NCI-H1436 (cell line): ENCODE data around the gene NKX2-2.
"Not testable (repeated sequence)": the region's sequence is repeated elsewhere in the genome, so short reads cannot be mapped to it uniquely, and the experiment has no call there.

ENCODE experiments used
- DNase-seq: peaks from one replicate; lab custom pipeline; 2025; lab: John Stamatoyannopoulos, UW

The NKX2-2 gene

GRCh38 chr20:21508230-21509078, 5.4 kb downstream of the NKX2-2 start:
- DNase-seq, result no peak

GRCh38 chr20:21507400-21508229, 6.2 kb downstream of the NKX2-2 start:
- no peak for DNase-seq

GRCh38 chr20:21505810-21506530, 7.9 kb downstream of the NKX2-2 start:
- DNase-seq, result no peak

- DNase-seq, result no peak
Observed at GRCh38 chr20:21505161-21505809, 8.6 kb downstream of the NKX2-2 start.

GRCh38 chr20:21504323-21504722, 9.5 kb downstream of the NKX2-2 start:
- no peak for DNase-seq

- no peak for DNase-seq
Observed at GRCh38 chr20:21503345-21503744, 10.5 kb downstream of the NKX2-2 start.

GRCh38 chr20:21501184-21501583, 12.7 kb downstream of the NKX2-2 start:
- DNase-seq, result no peak

GRCh38 chr20:21500599-21500998, 13.3 kb downstream of the NKX2-2 start:
- DNase-seq, result no peak

GRCh38 chr20:21499641-21500040, 14.2 kb downstream of the NKX2-2 start:
- DNase-seq, result no peak

GRCh38 chr20:21498635-21499034, 15.2 kb downstream of the NKX2-2 start:
- DNase-seq, result no peak

GRCh38 chr20:21498195-21498594, 15.7 kb downstream of the NKX2-2 start:
- no peak for DNase-seq

GRCh38 chr20:21496452-21496851, 17.4 kb downstream of the NKX2-2 start:
- no peak for DNase-seq

- DNase-seq, result no peak
Observed at GRCh38 chr20:21493049-21493448, 20.8 kb downstream of the NKX2-2 start.

- DNase-seq, result no peak
Observed at GRCh38 chr20:21490105-21490504, 23.8 kb downstream of the NKX2-2 start.

- DNase-seq, result not testable (repeated sequence)
Observed at GRCh38 chr20:21480144-21480543, 33.7 kb downstream of the NKX2-2 start.

GRCh38 chr20:21465799-21466198, 48.1 kb downstream of the NKX2-2 start:
- no peak for DNase-seq

GRCh38 chr20:21464916-21465315, 48.9 kb downstream of the NKX2-2 start:
- DNase-seq, result no peak
